Nephron (organoid): Measurements from ENCODE around the gene PROB1.
"Not testable (repeated sequence)": the region's sequence is repeated elsewhere in the genome, so short reads cannot be mapped to it uniquely, and the experiment has no call there.

Source experiments
- H3K27ac Mint-ChIP-seq, 3 experiments: 2 replicates each; pipeline ENCODE4 v1.8.0; 2020; ENCODE audit warnings: mixed read lengths in 3 of 3, mild to moderate bottlenecking in 2 of 3, moderate library complexity in 1 of 3
- H3K27me3 Mint-ChIP-seq: 2 replicates; pipeline ENCODE4 v1.8.0; 2021; ENCODE audit warnings: low read depth, mild to moderate bottlenecking, moderate library complexity, mixed read lengths
- H3K36me3 Mint-ChIP-seq: 2 replicates; pipeline ENCODE4 v1.8.0; 2020; ENCODE audit warnings: low read depth, mixed read lengths
- H3K4me1 Mint-ChIP-seq: 2 replicates; pipeline ENCODE4 v1.8.0; 2020; ENCODE audit warnings: mixed read lengths
- H3K4me3 Mint-ChIP-seq, 3 experiments: 2 replicates each; pipeline ENCODE4 v1.8.0; 2020; ENCODE audit warnings: mild to moderate bottlenecking in 3 of 3, mixed read lengths in 3 of 3, moderate library complexity in 2 of 3
- H3K9me3 Mint-ChIP-seq: 2 replicates; pipeline ENCODE4 v1.8.0; 2020; ENCODE audit warnings: mixed read lengths
- TF ChIP-seq, protein P1 (sequence below), 3 experiments: fragments of 200-600 bp; sonication (generic); IDR thresholded peaks; one replicate each; pipeline ENCODE4 v1.5.0; 2021; ENCODE audit warnings: antibody characterized with exemption in 3 of 3; ENCODE audit not compliant: unreplicated experiment in 3 of 3

PROB1 gene

DNA sequence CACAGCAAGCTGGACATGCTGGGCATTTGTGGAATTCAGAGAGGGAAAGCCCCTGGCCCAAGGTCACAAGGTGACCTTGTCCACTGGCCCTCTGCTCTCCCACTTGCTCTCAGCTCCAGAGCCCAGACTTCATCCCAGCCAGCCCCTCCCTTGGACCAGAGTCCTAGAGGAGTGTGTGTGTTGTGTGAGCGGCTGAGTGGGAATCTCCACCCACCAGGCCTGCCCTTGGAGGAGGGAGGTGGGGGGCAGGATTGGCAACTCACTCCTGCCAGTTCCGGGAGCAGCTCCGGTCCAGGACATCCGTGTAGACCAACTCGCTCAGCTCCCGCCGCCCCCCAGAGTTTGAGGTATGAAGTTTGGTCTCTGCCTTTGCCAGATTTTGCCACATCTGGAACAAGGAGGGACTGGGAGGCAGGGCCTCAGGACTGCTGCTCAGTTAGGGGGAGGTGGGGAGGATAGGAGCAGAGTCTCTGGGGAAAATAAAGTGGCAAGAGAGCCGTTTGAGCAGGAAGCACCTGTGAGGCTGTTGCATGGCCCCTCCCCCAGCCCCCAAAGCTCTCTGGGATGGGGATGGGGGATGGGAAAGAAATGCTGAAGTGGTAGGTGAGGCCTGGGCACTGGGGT is 6.6 kb downstream of the PROB1 start:
- Mint-ChIP-seq H3K36me3 (no peaks in the 10 kb centered on the region), H3K4me1 (peaks cover 20% of the 10 kb centered on the region), H3K27ac (peak overlapping the region in 2 of 3 experiments; percentile 54 to 81), H3K4me3 (peak overlapping the region in 1 of 3 experiments; percentile 37), H3K9me3 (no peaks in the 10 kb centered on the region), H3K27me3 (peaks cover 18% of the 10 kb centered on the region)
- TF ChIP-seq, protein P1, sequence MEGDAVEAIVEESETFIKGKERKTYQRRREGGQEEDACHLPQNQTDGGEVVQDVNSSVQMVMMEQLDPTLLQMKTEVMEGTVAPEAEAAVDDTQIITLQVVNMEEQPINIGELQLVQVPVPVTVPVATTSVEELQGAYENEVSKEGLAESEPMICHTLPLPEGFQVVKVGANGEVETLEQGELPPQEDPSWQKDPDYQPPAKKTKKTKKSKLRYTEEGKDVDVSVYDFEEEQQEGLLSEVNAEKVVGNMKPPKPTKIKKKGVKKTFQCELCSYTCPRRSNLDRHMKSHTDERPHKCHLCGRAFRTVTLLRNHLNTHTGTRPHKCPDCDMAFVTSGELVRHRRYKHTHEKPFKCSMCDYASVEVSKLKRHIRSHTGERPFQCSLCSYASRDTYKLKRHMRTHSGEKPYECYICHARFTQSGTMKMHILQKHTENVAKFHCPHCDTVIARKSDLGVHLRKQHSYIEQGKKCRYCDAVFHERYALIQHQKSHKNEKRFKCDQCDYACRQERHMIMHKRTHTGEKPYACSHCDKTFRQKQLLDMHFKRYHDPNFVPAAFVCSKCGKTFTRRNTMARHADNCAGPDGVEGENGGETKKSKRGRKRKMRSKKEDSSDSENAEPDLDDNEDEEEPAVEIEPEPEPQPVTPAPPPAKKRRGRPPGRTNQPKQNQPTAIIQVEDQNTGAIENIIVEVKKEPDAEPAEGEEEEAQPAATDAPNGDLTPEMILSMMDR (IDR thresholded peaks at IDR 0.05; ENCODE audit: unreplicated experiment in 3 of 3) = no peak

DNA sequence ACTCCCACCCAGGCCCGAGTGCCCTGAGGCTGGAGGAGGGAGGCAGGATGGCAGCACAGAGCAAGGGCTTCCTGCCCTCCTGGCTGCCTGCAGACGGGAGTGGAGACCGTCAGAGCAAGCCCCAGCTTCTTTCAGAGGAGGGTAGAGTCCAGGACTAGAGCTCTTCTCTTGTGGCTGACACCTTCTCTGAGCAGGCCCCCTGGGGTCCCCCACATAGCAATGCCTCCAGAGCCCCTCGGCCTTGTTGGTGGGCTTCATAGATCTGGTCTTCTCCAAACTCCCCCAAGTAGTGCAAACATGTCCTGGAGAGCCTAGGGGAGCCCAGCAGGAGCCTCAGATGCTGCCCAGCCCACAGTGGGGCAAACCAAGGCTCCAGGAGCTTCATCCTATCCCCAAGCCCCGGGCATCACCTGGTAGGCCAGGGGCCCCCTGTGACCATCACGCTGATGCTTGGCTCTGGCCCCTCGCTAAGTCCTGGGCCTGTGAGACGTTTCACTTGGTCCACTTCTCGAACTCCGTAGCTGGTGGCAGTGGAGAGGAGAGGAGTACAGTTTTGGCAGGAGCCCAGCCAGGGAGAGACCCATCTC is 7.2 kb downstream of the PROB1 start:
- TF ChIP-seq, protein P1 (IDR thresholded peaks at IDR 0.05; ENCODE audit: unreplicated experiment in 3 of 3) = no peak
- no peak overlapping the region for H3K4me3 Mint-ChIP-seq
- no peaks in the 10 kb centered on the region for H3K9me3 Mint-ChIP-seq
- peaks cover 22% of the 10 kb centered on the region for H3K4me1 Mint-ChIP-seq
- H3K27ac Mint-ChIP-seq = peak overlapping the region in 2 of 3 experiments; percentile 54 to 81
- H3K27me3 Mint-ChIP-seq = peaks cover 12% of the 10 kb centered on the region
- no peaks in the 10 kb centered on the region for H3K36me3 Mint-ChIP-seq

DNA sequence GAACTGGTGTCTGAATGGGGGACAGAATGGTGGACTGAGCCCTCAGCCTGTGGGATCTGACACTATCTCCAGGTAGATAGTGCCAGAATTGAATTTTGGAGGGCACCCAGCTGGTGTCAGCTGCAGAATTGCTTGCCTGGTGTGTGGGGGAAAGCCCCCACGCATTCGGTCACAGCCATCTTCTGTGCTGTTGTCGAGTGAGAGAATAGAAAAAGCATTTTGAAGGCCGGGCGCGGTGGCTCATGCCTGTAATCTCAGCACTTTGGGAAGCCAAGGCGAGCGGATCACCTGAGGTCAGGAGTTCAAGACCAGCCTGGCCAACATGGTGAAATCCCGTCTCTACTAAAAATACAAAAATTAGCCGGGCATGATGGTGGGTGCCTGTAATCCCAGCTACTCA is 7.9 kb downstream of the PROB1 start:
- H3K9me3 Mint-ChIP-seq, H3K27ac Mint-ChIP-seq: not testable (repeated sequence)
- peaks cover 10% of the 10 kb centered on the region for H3K27me3 Mint-ChIP-seq

DNA sequence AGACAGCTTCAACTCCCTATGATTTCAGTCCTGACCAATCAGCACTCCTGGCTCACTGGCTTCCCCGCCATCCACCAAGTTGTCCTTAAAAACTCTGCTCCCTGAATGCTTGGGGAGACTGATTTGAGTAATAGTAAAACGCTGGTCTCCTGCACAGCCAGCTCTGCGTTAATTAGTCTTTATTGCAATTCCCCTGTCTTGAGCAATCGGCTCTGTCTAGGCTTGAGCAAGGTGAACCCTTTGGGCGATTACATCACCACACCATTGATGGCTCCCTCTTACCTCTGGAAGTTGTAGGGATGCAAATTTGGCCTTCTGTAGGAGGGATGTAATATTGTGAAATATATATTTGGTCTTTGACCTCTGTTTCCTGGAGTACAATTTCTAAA is 8.9 kb downstream of the PROB1 start:
- Mint-ChIP-seq H3K36me3 (no peaks in the 10 kb centered on the region), H3K27ac (no peak overlapping the region), H3K27me3 (peaks cover 1% of the 10 kb centered on the region), H3K4me1 (peaks cover 17% of the 10 kb centered on the region), H3K4me3 (no peak overlapping the region), H3K9me3 (no peaks in the 10 kb centered on the region)
- TF ChIP-seq, protein P1 (IDR thresholded peaks at IDR 0.05; ENCODE audit: unreplicated experiment in 3 of 3) = no peak

More for the DNA sequence above, 7.9 kb downstream of the PROB1 start:
- H3K36me3 Mint-ChIP-seq, H3K4me3 Mint-ChIP-seq: not testable (repeated sequence)
- peaks cover 22% of the 10 kb centered on the region for H3K4me1 Mint-ChIP-seq

DNA sequence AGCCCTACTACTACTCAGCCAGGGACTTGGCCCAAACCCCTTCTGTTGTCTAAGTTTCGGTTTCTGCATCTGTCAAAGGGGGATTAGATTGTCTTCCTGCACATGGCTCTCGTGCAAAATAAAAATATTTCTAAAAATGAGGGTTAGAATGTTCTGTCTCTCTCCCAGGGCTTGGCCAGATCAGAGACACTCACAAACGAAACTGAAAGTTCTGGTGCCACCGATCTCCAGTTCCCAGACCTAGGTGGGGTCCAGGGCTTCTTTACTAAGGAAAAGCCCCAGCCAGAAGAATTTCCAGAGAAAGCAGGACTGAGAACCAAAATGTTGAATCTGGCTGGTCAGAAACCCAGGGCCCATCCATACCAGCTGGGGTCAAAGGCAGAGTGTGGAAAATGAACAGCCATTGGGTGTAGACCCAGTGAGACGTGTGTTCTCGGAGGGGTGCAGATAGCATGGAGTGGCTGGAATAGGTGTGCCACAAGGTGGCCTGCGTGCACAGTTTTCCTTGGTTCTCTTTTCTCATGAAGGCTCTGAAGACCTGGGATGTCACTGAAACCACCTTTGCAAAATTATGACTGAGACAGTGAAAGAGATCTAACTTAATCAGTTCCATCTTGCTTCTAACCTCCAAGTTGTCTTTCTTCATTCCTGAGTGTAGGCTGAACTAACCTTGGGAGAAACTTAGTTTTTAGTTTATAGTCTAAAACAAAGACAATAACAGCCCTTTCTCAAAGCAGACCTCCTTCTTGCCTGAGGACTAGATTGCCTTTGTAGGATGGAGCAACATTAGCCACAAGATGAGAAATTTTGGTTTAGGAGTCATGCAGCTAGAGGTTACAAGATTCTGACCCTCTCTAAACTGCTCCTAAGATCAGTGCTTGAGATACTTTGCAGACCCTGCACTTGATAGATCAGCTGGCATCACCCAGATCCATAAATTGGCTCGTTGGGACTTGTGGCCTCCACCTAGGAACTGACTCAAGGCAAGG is 9.5 kb downstream of the PROB1 start:
- Mint-ChIP-seq H3K4me3 (no peak overlapping the region), H3K4me1 (peaks cover 12% of the 10 kb centered on the region), H3K9me3 (no peaks in the 10 kb centered on the region), H3K27me3 (no peaks in the 10 kb centered on the region), H3K27ac (no peak overlapping the region), H3K36me3 (no peaks in the 10 kb centered on the region)
- TF ChIP-seq, protein P1 (IDR thresholded peaks at IDR 0.05; ENCODE audit: unreplicated experiment in 3 of 3) = no peak

DNA sequence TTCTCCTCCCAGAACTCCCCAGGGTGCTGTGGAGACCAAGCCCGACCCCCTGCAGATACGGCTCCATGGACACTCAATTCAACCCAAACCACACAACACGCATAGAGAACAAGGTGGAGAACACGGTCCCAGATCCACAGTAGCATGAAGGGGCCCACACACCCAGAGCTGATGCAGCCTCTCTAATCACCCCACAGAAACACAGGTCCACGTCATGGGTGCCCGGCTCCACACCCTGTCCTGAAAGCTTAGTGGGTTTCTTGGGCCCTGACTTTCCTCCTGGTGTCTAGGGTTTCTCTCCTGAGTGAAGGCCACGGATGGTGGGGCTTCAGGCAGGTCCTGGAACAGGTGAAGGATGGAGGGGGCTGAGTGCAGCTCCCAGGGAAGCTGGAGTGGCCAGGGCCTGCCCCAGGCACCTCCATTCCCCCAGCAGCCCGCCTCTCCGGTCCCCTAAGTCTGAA is 10.3 kb downstream of the PROB1 start:
- TF ChIP-seq, protein P1 (IDR thresholded peaks at IDR 0.05; ENCODE audit: unreplicated experiment in 3 of 3) = no peak
- Mint-ChIP-seq H3K27ac (peak overlapping the region in 2 of 3 experiments; percentile 3 to 63), H3K36me3 (no peaks in the 10 kb centered on the region), H3K4me1 (peaks cover 12% of the 10 kb centered on the region), H3K4me3 (no peak overlapping the region), H3K27me3 (no peaks in the 10 kb centered on the region), H3K9me3 (no peaks in the 10 kb centered on the region)
